Type B pancreatic cell (in vitro differentiated cells): ENCODE results near the gene SDF4. TPM values are rescaled to one million over a fixed set of nuclear protein-coding genes. Genes with fewer than 3 reads are reported as not detected.

ENCODE experiments used
- DNase-seq: peaks from one replicate; pipeline ENCODE4 v3.0.0; 2021; ENCODE audit warnings: mixed read lengths; ENCODE audit not compliant: unreplicated experiment; ENCODE audit errors: extremely low spot score
- H3K27ac Mint-ChIP-seq: 2 replicates; pipeline ENCODE4 v1.8.0; 2021; ENCODE audit warnings: mild to moderate bottlenecking, mixed read lengths
- H3K27me3 Mint-ChIP-seq: 2 replicates; pipeline ENCODE4 v1.8.0; 2021; ENCODE audit warnings: mixed read lengths
- H3K36me3 Mint-ChIP-seq: 2 replicates; pipeline ENCODE4 v1.8.0; 2021; ENCODE audit warnings: mixed read lengths
- H3K4me1 Mint-ChIP-seq: one replicate; pipeline ENCODE4 v1.8.0; 2021; ENCODE audit warnings: mixed read lengths; ENCODE audit not compliant: unreplicated experiment
- H3K4me3 Mint-ChIP-seq: 2 replicates; pipeline ENCODE4 v1.8.0; 2021; ENCODE audit warnings: mild to moderate bottlenecking, mixed read lengths
- H3K9me3 Mint-ChIP-seq: 2 replicates; pipeline ENCODE4 v1.8.0; 2021; ENCODE audit warnings: mixed read lengths
- CTCF ChIP-seq: fragments of 200-600 bp; sonication (generic); conservative IDR thresholded peaks from 2 replicates; pipeline ENCODE4 v1.5.0; 2021; ENCODE audit warnings: antibody characterized with exemption, mild to moderate bottlenecking
- total RNA-seq: library from RNA; stranded (reverse); gene quantifications from 2 replicates; pipeline ENCODE4 v1.2.1, GENCODE V29; 2021; ENCODE audit warnings: low replicate concordance

Gene SDF4
- total RNA-seq, 1 donor from 2014 or later, result 116 TPM

GRCh38 chr1:1205769-1206375, 25.9 kb downstream of the SDF4 start:
- no peak for DNase-seq
- TF ChIP-seq CTCF, result no peak
- no peaks in the 10 kb centered on the region for H3K36me3 Mint-ChIP-seq

GRCh38 chr1:1204998-1205768, 26.6 kb downstream of the SDF4 start:
- no peaks in the 10 kb centered on the region for H3K4me1 Mint-ChIP-seq
- H3K27me3 Mint-ChIP-seq, result peaks cover 5% of the 10 kb centered on the region
- H3K9me3 Mint-ChIP-seq, result no peaks in the 10 kb centered on the region
- H3K36me3 Mint-ChIP-seq, result no peaks in the 10 kb centered on the region
- no peak overlapping the region for H3K27ac Mint-ChIP-seq
- no peak overlapping the region for H3K4me3 Mint-ChIP-seq
- DNase-seq, result no peak
- TF ChIP-seq CTCF, result no peak

More at GRCh38 chr1:1205769-1206375, 25.9 kb downstream of the SDF4 start:
- H3K27ac Mint-ChIP-seq, result no peak overlapping the region
- peaks cover 5% of the 10 kb centered on the region for H3K27me3 Mint-ChIP-seq
- no peak overlapping the region for H3K4me3 Mint-ChIP-seq
- H3K9me3 Mint-ChIP-seq, result no peaks in the 10 kb centered on the region
- H3K4me1 Mint-ChIP-seq, result no peaks in the 10 kb centered on the region

- no peaks in the 10 kb centered on the region for H3K9me3 Mint-ChIP-seq
- H3K27ac Mint-ChIP-seq, result no peak overlapping the region
- no peaks in the 10 kb centered on the region for H3K36me3 Mint-ChIP-seq
- H3K4me3 Mint-ChIP-seq, result no peak overlapping the region
- H3K4me1 Mint-ChIP-seq, result no peaks in the 10 kb centered on the region
- no peak for TF ChIP-seq CTCF
- H3K27me3 Mint-ChIP-seq, result peaks cover 5% of the 10 kb centered on the region
- DNase-seq, result no peak
These were observed 27.3 kb downstream of the SDF4 start for GRCh38 chr1:1204425-1204920.

- Mint-ChIP-seq H3K4me1 (no peaks in the 10 kb centered on the region), H3K9me3 (no peaks in the 10 kb centered on the region), H3K27ac (no peak overlapping the region), H3K4me3 (no peak overlapping the region), H3K27me3 (peaks cover 5% of the 10 kb centered on the region), H3K36me3 (no peaks in the 10 kb centered on the region)
- TF ChIP-seq CTCF, result no peak
- DNase-seq, result no peak
These were observed 28.0 kb downstream of the SDF4 start for GRCh38 chr1:1203561-1204424.

- TF ChIP-seq CTCF, result no peak
- Mint-ChIP-seq H3K4me1 (no peaks in the 10 kb centered on the region), H3K27me3 (peaks cover 5% of the 10 kb centered on the region), H3K4me3 (no peak overlapping the region), H3K36me3 (no peaks in the 10 kb centered on the region), H3K9me3 (no peaks in the 10 kb centered on the region), H3K27ac (no peak overlapping the region)
- DNase-seq, result no peak
These were observed 28.8 kb downstream of the SDF4 start for GRCh38 chr1:1202831-1203560.
